GM12891 (cell line): ENCODE measurements around the gene HSPB3.

ENCODE experiments used
- POLR2A ChIP-seq: IDR thresholded peaks from 2 replicates; pipeline ENCODE4 v1.6.1; 2011; ENCODE audit warnings: low read depth, low read length, control low read depth
- POLR2AphosphoS5 ChIP-seq: IDR thresholded peaks from 2 replicates; pipeline ENCODE4 v1.6.1; 2011; ENCODE audit warnings: low read depth, low read length, control low read depth
- SPI1 ChIP-seq: IDR thresholded peaks from 2 replicates; pipeline ENCODE4 v1.6.1; 2011; ENCODE audit warnings: low read depth, low read length, control low read depth
- TAF1 ChIP-seq: IDR thresholded peaks from 2 replicates; pipeline ENCODE4 v1.6.1; 2011; ENCODE audit warnings: low read depth, low read length, control low read depth

DNA sequence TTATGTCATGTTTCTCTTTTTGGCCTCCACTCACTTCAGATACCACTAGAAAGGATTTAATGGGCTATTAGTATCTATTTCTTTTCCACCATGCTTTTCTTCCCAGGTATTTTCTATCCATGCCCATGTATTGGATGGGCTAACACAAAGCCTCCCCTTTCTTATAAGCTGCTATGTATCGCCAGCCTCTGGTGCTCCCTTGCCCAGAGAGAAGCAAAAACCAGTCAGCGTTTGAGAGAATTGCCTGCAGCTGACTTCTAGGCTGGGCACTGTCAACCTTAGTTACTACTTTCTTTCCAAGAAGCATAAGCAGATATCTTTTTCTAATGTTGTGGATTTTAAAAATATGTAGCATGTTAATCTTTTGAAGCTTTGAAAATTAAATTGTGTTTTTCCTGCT lies 30.2 kb upstream of the HSPB3 start:
- no peak for TF ChIP-seq POLR2AphosphoS5
- TF ChIP-seq POLR2A = no peak
- no peak for TF ChIP-seq TAF1
- TF ChIP-seq SPI1 = no peak
